IMR-90 (cell line): Measurements from ENCODE around the gene ATP10A. TPM values are rescaled to one million over a fixed set of nuclear protein-coding genes. Genes with fewer than 3 reads are reported as not detected.

ENCODE experiments used
- ATAC-seq: fragments of 200-7000 bp; cut with Tn5 transposase; 2 replicates; pipeline ENCODE4 v1.9.1; 2020; ENCODE audit warnings: low read depth, mild to moderate bottlenecking, moderate library complexity
- BruUV-seq: library from RNA; stranded (reverse); fragments of 400-500 nt; replicated peaks from 2 replicates; lab custom pipeline; 2021; lab: Mats Ljungman, UMichigan
- CTCF ChIA-PET: fragments of 300-600 bp; formaldehyde crosslinking; extraction: SDS; loops from one replicate; lab custom pipeline; 2021; ENCODE audit warnings: antibody characterized with exemption; lab: Yijun Ruan, JAX
- POLR2A ChIA-PET: fragments of 300-600 bp; sonication (Branson Sonifier 250); formaldehyde crosslinking; loops from one replicate; lab custom pipeline; 2022; ENCODE audit warnings: antibody characterized with exemption; ENCODE audit not compliant: unreplicated experiment; lab: Charles Lee
- DNase-seq: peaks from one replicate; pipeline ENCODE4 v3.0.0; 2013
- H2AFZ ChIP-seq: replicated peaks from 2 replicates; pipeline ENCODE3; 2013; ENCODE audit warnings: low read length, mild to moderate bottlenecking; ENCODE audit not compliant: poor library complexity
- H2AK5ac ChIP-seq: 2 replicates; pipeline ENCODE4 v1.6.1; 2013; ENCODE audit warnings: low read depth, low read length, inconsistent platforms
- H2AK9ac ChIP-seq: replicated peaks from 2 replicates; pipeline ENCODE3; 2013; ENCODE audit warnings: mild to moderate bottlenecking, low read depth, low read length, moderate library complexity; ENCODE audit not compliant: poor library complexity
- H2BK120ac ChIP-seq: 2 replicates; pipeline ENCODE4 v1.6.1; 2013; ENCODE audit warnings: low read depth, low read length, inconsistent platforms
- H2BK15ac ChIP-seq: 3 replicates; pipeline ENCODE4 v1.6.1; 2013; ENCODE audit warnings: low read depth, low read length, inconsistent platforms
- H2BK20ac ChIP-seq: 2 replicates; pipeline ENCODE4 v1.6.1; 2013; ENCODE audit warnings: low read depth, mild to moderate bottlenecking, inconsistent platforms, low read length, moderate library complexity
- H2BK5ac ChIP-seq: 2 replicates; pipeline ENCODE4 v1.6.1; 2013; ENCODE audit warnings: mild to moderate bottlenecking, low read depth, low read length, inconsistent platforms; ENCODE audit not compliant: poor library complexity, severe bottlenecking
- H3K14ac ChIP-seq: replicated peaks from 2 replicates; pipeline ENCODE4 v1.6.1; 2013; ENCODE audit warnings: low read depth, low read length, inconsistent platforms
- H3K18ac ChIP-seq: 2 replicates; pipeline ENCODE4 v1.6.1; 2013; ENCODE audit warnings: low read depth, low read length, control low read depth
- H3K23ac ChIP-seq: 2 replicates; pipeline ENCODE4 v1.6.1; 2013; ENCODE audit warnings: low read depth, low read length, inconsistent platforms
- H3K27ac ChIP-seq: 2 replicates; pipeline ENCODE4 v1.5.1; 2013; ENCODE audit warnings: mild to moderate bottlenecking, control low read depth, low read length; ENCODE audit not compliant: insufficient read depth
- H3K27me3 ChIP-seq: 2 replicates; pipeline ENCODE4 v1.6.1; 2013; ENCODE audit warnings: low read length; ENCODE audit not compliant: control insufficient read depth, insufficient read depth
- H3K36me3 ChIP-seq: 2 replicates; pipeline ENCODE4 v1.6.1; 2013; ENCODE audit warnings: low read length, mixed read lengths; ENCODE audit not compliant: control insufficient read depth, insufficient read depth
- H3K4ac ChIP-seq: 2 replicates; pipeline ENCODE4 v1.6.1; 2013; ENCODE audit warnings: low read depth, low read length, inconsistent platforms
- H3K4me1 ChIP-seq: 2 replicates; pipeline ENCODE4 v1.6.1; 2013; ENCODE audit warnings: low read length, mixed read lengths; ENCODE audit not compliant: control insufficient read depth, insufficient read depth
- H3K4me2 ChIP-seq: 2 replicates; pipeline ENCODE4 v1.6.1; 2013; ENCODE audit warnings: low read depth, mild to moderate bottlenecking, control low read depth, low read length, moderate library complexity
- H3K4me3 ChIP-seq: 2 replicates; pipeline ENCODE4 v1.5.1; 2013; ENCODE audit warnings: low read depth, mild to moderate bottlenecking, control low read depth, low read length, moderate library complexity; ENCODE audit not compliant: insufficient read depth
- H3K56ac ChIP-seq: 2 replicates; pipeline ENCODE4 v1.6.1; 2013; ENCODE audit warnings: low read length, inconsistent platforms; ENCODE audit not compliant: insufficient read depth; ENCODE audit errors: extremely low read depth
- H3K79me1 ChIP-seq, 2 experiments: 2 replicates each; pipeline ENCODE4 v1.6.1; 2013; ENCODE audit warnings: low read length in 2 of 2, inconsistent platforms in 1 of 2, low read depth in 1 of 2
- H3K9ac ChIP-seq: 2 replicates; pipeline ENCODE4 v1.6.1; 2013; ENCODE audit warnings: low read depth, low read length, control low read depth
- H3K9me1 ChIP-seq: 2 replicates; pipeline ENCODE4 v1.6.1; 2013; ENCODE audit warnings: low read length, inconsistent platforms; ENCODE audit not compliant: insufficient read depth
- H3K9me3 ChIP-seq: 2 replicates; pipeline ENCODE4 v1.6.1; 2013; ENCODE audit warnings: low read length; ENCODE audit not compliant: control insufficient read depth, insufficient read depth
- H4K20me1 ChIP-seq: 2 replicates; pipeline ENCODE4 v1.6.1; 2013; ENCODE audit warnings: low read length, inconsistent platforms; ENCODE audit not compliant: insufficient read depth
- H4K5ac ChIP-seq: 2 replicates; pipeline ENCODE4 v1.6.1; 2013; ENCODE audit warnings: mild to moderate bottlenecking, low read depth, low read length, control low read depth
- H4K8ac ChIP-seq, 2 experiments: 2 replicates each; pipeline ENCODE4 v1.6.1; 2013; ENCODE audit warnings: low read depth in 2 of 2, low read length in 2 of 2, control low read depth in 1 of 2, inconsistent platforms in 1 of 2
- H4K91ac ChIP-seq: 2 replicates; pipeline ENCODE4 v1.6.1; 2013; ENCODE audit warnings: low read depth, low read length, inconsistent platforms; ENCODE audit not compliant: insufficient read depth
- CEBPB ChIP-seq: IDR thresholded peaks from 2 replicates; pipeline ENCODE4 v1.6.1; 2012; ENCODE audit warnings: low read depth, low read length, improper control_type of control experiment
- CHD1 ChIP-seq: IDR thresholded peaks from 2 replicates; pipeline ENCODE4 v1.6.1; 2012; ENCODE audit warnings: low read depth, low read length, improper control_type of control experiment
- FOS ChIP-seq: fragments of 150-350 bp; IDR thresholded peaks from 2 replicates; pipeline ENCODE4 v1.6.1; 2016; ENCODE audit warnings: low read depth, low read length
- NFE2L2 ChIP-seq: fragments of 150-350 bp; IDR thresholded peaks from 2 replicates; pipeline ENCODE4 v1.6.1; 2016; ENCODE audit warnings: low read depth, mild to moderate bottlenecking, low read length
- POLR2A ChIP-seq: IDR thresholded peaks from 2 replicates; pipeline ENCODE4 v1.6.1; 2012; ENCODE audit warnings: mild to moderate bottlenecking, low read depth, low read length
- RAD21 ChIP-seq: IDR thresholded peaks from 2 replicates; pipeline ENCODE4 v1.6.1; 2012; ENCODE audit warnings: low read length, improper control_type of control experiment
- RCOR1 ChIP-seq: IDR thresholded peaks from 2 replicates; pipeline ENCODE4 v1.6.1; 2012; ENCODE audit warnings: mild to moderate bottlenecking, low read length, improper control_type of control experiment; ENCODE audit not compliant: insufficient replicate concordance
- RFX5 ChIP-seq: IDR thresholded peaks from 2 replicates; pipeline ENCODE4 v1.8.0; 2012; ENCODE audit warnings: low read depth, mild to moderate bottlenecking, low read length, moderate library complexity
- SMC3 ChIP-seq: fragments of 150-350 bp; IDR thresholded peaks from 2 replicates; pipeline ENCODE4 v1.6.1; 2016; ENCODE audit warnings: low read depth, mild to moderate bottlenecking, antibody characterized with exemption, low read length, moderate library complexity
- dilution Hi-C: fragments of 300-500 bp; cut with HindIII; formaldehyde crosslinking; loops from one replicate; pipeline ENCODE4 v1.14.3; 2018; ENCODE audit warnings: low sequenced_read_pairs; ENCODE audit not compliant: unreplicated experiment
- in situ Hi-C: fragments of 300-500 bp; cut with MboI; formaldehyde crosslinking; loops from 3 replicates; pipeline ENCODE4 v1.14.3; 2019; ENCODE audit warnings: low sequenced_read_pairs, inconsistent platforms, mixed read lengths
- intact Hi-C: fragments of 100-400 bp; cut with micrococcal nuclease; formaldehyde crosslinking; loops from 2 replicates; pipeline ENCODE4 v1.10.0; 2022
- polyA plus RNA-seq, 3 experiments: library from polyadenylated mRNA; depleted of rRNA; stranded (reverse); fragments of >200 nt; gene quantifications; 2 replicates each; pipeline ENCODE4 v1.2.3, GENCODE V29; 2012; ENCODE audit warnings: low replicate concordance in 1 of 3
- total RNA-seq: library from RNA; depleted of rRNA; stranded (reverse); fragments of >200 nt; gene quantifications from 2 replicates; pipeline ENCODE4 v1.2.3, GENCODE V29; 2012

Gene ATP10A
- total and polyA plus RNA-seq, 2 of the 4 experiments (the other 2 are of a cell fraction) = 13.8 to 16.0 TPM

DNA sequence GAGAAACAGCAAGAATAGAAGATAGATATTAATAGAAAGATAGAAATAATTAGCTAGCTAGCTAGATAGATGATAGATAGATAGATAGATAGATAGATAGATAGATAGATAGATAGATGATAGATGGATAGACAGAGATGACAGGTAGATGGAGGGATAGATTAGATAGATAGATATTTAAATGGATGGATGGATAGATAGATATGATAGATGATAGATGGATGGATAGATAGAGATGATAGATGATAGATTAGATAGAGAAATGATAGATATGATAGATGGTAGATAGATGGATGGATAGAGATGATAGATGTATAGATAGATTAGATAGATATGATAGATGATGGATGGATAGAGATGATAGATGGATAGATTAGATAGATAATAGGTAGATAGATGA lies 8.3 kb upstream of the ATP10A start:
- Histone ChIP-seq H2BK15ac (no peak overlapping the region), H2BK20ac (no peak overlapping the region), H2BK5ac (no peak overlapping the region), H3K4ac (no peak overlapping the region), H2AFZ (no peak overlapping the region), H4K8ac (no peak overlapping the region), H3K36me3 (no peaks in the 10 kb centered on the region), H3K9me3 (no peaks in the 10 kb centered on the region), H3K4me2 (no peak overlapping the region), H2AK9ac (no peak overlapping the region), H3K4me1 (peaks cover 3% of the 10 kb centered on the region), H3K56ac (no peak overlapping the region), H4K5ac (no peak overlapping the region), H2AK5ac (no peak overlapping the region), H3K27ac (no peak overlapping the region), H3K23ac (no peak overlapping the region), H4K91ac (no peak overlapping the region), H3K9ac (no peak overlapping the region), H3K79me1 (no peaks in the 10 kb centered on the region), H3K27me3 (no peaks in the 10 kb centered on the region), H4K20me1 (no peaks in the 10 kb centered on the region), H2BK120ac (no peak overlapping the region), H3K18ac (no peak overlapping the region), H3K14ac (no peak overlapping the region), H3K9me1 (0 out of 2 replicates have a peak, but pooled peaks cover 3% of the 10 kb centered on the region), H3K4me3 (no peak overlapping the region)
- intact Hi-C loops (no loop called here), dilution Hi-C loops (no loop called here), in situ Hi-C loops (loop anchor here (5.0 kb wide), 1 partner anchor 51 kb away; no protein-coding TSS in a partner anchor)
- DNase-seq (no peak), ATAC-seq (no peak)
- no TSS peak for BruUV-seq
- CTCF ChIA-PET = no interaction called here
- POLR2A ChIA-PET = no interaction called here
- TF ChIP-seq RFX5 = no peak
- TF ChIP-seq SMC3 = no peak
- TF ChIP-seq RAD21 = no peak
- TF ChIP-seq CHD1 = no peak
- no peak for TF ChIP-seq CEBPB
- no peak for TF ChIP-seq FOS
- TF ChIP-seq NFE2L2 = no peak
- no peak for TF ChIP-seq RCOR1
- TF ChIP-seq POLR2A = no peak
